Measurements from ENCODE around the gene TUBB.

- TF ChIP-seq NELFE (IDR thresholded peaks at IDR 0.05; ENCODE audit: insufficient read depth, insufficient read length) = no peak
- TF ChIP-seq CTCF (IDR thresholded peaks at IDR 0.05 in 2 of 3, conservative IDR thresholded peaks at IDR 0.05 in 1 of 3; ENCODE audit: insufficient read depth in 2 of 3, low read depth in 1 of 3, low read length in 3 of 3) = no peak
- no peak for TF ChIP-seq NR1H2 (CRISPR knock-in tag; IDR thresholded peaks at IDR 0.05)
- TF ChIP-seq, protein P1, sequence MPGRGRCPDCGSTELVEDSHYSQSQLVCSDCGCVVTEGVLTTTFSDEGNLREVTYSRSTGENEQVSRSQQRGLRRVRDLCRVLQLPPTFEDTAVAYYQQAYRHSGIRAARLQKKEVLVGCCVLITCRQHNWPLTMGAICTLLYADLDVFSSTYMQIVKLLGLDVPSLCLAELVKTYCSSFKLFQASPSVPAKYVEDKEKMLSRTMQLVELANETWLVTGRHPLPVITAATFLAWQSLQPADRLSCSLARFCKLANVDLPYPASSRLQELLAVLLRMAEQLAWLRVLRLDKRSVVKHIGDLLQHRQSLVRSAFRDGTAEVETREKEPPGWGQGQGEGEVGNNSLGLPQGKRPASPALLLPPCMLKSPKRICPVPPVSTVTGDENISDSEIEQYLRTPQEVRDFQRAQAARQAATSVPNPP (IDR thresholded peaks at IDR 0.05; ENCODE audit: borderline replicate concordance, insufficient read depth, insufficient read length) = no peak
- no peak for TF ChIP-seq ZNF354B (CRISPR knock-in tag; IDR thresholded peaks at IDR 0.05)
- TF ChIP-seq SIN3A (IDR thresholded peaks at IDR 0.05; ENCODE audit: borderline replicate concordance in 2 of 2, control insufficient read depth in 1 of 2, low read depth in 2 of 2, low read length in 2 of 2) = no peak
- TF ChIP-seq ZNF274 (IDR thresholded peaks at IDR 0.05; ENCODE audit: borderline replicate concordance, low read depth, low read length) = no peak
- no peak for TF ChIP-seq ETS1 (conservative IDR thresholded peaks at IDR 0.05; ENCODE audit: control insufficient read depth, low read depth, low read length)
Measured at GRCh38 chr6:30711758-30712380, 8.3 kb upstream of the TUBB start.

All from K562 (cell line).